Measurements from ENCODE around the gene FAT1. TPM values are rescaled to one million over a fixed set of nuclear protein-coding genes. Genes with fewer than 3 reads are reported as not detected.
A peak's percentile ranks its signal among the peaks of the same experiment; 100 is the strongest.

The FAT1 gene
- total and polyA plus RNA-seq, 9 of the 15 experiments (the other 6 are each of a cell fraction or from before 2014, with no cell fraction given): 6.0 to 38.4 (median 21.4) TPM

GRCh38 chr4:186644737-186645261 is 78.9 kb downstream of the FAT1 start (continued):
- TF ChIP-seq, protein P1, sequence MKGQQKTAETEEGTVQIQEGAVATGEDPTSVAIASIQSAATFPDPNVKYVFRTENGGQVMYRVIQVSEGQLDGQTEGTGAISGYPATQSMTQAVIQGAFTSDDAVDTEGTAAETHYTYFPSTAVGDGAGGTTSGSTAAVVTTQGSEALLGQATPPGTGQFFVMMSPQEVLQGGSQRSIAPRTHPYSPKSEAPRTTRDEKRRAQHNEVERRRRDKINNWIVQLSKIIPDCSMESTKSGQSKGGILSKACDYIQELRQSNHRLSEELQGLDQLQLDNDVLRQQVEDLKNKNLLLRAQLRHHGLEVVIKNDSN (CRISPR knock-in tag; IDR thresholded peaks at IDR 0.05): peak; percentile 71
- TF ChIP-seq, protein P2, sequence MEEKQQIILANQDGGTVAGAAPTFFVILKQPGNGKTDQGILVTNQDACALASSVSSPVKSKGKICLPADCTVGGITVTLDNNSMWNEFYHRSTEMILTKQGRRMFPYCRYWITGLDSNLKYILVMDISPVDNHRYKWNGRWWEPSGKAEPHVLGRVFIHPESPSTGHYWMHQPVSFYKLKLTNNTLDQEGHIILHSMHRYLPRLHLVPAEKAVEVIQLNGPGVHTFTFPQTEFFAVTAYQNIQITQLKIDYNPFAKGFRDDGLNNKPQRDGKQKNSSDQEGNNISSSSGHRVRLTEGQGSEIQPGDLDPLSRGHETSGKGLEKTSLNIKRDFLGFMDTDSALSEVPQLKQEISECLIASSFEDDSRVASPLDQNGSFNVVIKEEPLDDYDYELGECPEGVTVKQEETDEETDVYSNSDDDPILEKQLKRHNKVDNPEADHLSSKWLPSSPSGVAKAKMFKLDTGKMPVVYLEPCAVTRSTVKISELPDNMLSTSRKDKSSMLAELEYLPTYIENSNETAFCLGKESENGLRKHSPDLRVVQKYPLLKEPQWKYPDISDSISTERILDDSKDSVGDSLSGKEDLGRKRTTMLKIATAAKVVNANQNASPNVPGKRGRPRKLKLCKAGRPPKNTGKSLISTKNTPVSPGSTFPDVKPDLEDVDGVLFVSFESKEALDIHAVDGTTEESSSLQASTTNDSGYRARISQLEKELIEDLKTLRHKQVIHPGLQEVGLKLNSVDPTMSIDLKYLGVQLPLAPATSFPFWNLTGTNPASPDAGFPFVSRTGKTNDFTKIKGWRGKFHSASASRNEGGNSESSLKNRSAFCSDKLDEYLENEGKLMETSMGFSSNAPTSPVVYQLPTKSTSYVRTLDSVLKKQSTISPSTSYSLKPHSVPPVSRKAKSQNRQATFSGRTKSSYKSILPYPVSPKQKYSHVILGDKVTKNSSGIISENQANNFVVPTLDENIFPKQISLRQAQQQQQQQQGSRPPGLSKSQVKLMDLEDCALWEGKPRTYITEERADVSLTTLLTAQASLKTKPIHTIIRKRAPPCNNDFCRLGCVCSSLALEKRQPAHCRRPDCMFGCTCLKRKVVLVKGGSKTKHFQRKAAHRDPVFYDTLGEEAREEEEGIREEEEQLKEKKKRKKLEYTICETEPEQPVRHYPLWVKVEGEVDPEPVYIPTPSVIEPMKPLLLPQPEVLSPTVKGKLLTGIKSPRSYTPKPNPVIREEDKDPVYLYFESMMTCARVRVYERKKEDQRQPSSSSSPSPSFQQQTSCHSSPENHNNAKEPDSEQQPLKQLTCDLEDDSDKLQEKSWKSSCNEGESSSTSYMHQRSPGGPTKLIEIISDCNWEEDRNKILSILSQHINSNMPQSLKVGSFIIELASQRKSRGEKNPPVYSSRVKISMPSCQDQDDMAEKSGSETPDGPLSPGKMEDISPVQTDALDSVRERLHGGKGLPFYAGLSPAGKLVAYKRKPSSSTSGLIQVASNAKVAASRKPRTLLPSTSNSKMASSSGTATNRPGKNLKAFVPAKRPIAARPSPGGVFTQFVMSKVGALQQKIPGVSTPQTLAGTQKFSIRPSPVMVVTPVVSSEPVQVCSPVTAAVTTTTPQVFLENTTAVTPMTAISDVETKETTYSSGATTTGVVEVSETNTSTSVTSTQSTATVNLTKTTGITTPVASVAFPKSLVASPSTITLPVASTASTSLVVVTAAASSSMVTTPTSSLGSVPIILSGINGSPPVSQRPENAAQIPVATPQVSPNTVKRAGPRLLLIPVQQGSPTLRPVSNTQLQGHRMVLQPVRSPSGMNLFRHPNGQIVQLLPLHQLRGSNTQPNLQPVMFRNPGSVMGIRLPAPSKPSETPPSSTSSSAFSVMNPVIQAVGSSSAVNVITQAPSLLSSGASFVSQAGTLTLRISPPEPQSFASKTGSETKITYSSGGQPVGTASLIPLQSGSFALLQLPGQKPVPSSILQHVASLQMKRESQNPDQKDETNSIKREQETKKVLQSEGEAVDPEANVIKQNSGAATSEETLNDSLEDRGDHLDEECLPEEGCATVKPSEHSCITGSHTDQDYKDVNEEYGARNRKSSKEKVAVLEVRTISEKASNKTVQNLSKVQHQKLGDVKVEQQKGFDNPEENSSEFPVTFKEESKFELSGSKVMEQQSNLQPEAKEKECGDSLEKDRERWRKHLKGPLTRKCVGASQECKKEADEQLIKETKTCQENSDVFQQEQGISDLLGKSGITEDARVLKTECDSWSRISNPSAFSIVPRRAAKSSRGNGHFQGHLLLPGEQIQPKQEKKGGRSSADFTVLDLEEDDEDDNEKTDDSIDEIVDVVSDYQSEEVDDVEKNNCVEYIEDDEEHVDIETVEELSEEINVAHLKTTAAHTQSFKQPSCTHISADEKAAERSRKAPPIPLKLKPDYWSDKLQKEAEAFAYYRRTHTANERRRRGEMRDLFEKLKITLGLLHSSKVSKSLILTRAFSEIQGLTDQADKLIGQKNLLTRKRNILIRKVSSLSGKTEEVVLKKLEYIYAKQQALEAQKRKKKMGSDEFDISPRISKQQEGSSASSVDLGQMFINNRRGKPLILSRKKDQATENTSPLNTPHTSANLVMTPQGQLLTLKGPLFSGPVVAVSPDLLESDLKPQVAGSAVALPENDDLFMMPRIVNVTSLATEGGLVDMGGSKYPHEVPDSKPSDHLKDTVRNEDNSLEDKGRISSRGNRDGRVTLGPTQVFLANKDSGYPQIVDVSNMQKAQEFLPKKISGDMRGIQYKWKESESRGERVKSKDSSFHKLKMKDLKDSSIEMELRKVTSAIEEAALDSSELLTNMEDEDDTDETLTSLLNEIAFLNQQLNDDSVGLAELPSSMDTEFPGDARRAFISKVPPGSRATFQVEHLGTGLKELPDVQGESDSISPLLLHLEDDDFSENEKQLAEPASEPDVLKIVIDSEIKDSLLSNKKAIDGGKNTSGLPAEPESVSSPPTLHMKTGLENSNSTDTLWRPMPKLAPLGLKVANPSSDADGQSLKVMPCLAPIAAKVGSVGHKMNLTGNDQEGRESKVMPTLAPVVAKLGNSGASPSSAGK (IDR thresholded peaks at IDR 0.05): peak; percentile 56; the same call in 1 of the 2 replicates
- peak; percentile 83 for TF ChIP-seq TFE3 (CRISPR knock-in tag; IDR thresholded peaks at IDR 0.05)
- peak; percentile 57; the same call in 1 of the 2 replicates for TF ChIP-seq TOE1 (IDR thresholded peaks at IDR 0.05; ENCODE audit: borderline replicate concordance)
- no peak for TF ChIP-seq TOE1 (CRISPR knock-in tag; IDR thresholded peaks at IDR 0.05; ENCODE audit: borderline replicate concordance, low read depth)
- peak; percentile 57; the same call in 1 of the 2 replicates for TF ChIP-seq L3MBTL2 (IDR thresholded peaks at IDR 0.05)
- no peak for TF ChIP-seq ZNF444 (CRISPR knock-in tag; IDR thresholded peaks at IDR 0.05)
- TF ChIP-seq, protein P3, sequence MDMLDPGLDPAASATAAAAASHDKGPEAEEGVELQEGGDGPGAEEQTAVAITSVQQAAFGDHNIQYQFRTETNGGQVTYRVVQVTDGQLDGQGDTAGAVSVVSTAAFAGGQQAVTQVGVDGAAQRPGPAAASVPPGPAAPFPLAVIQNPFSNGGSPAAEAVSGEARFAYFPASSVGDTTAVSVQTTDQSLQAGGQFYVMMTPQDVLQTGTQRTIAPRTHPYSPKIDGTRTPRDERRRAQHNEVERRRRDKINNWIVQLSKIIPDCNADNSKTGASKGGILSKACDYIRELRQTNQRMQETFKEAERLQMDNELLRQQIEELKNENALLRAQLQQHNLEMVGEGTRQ (CRISPR knock-in tag; IDR thresholded peaks at IDR 0.05): peak; percentile 38; the same call in 1 of the 2 replicates
